DOHH2 (cell line): ENCODE measurements around the gene CTIF.
"Not testable (repeated sequence)": the region's sequence is repeated elsewhere in the genome, so short reads cannot be mapped to it uniquely, and the experiment has no call there.

Experiments
- H3F3A ChIP-seq: fragments of 200-600 bp; sonication (generic), shearing (Covaris generic); 2 replicates; pipeline ENCODE4 v1.6.0; 2016; ENCODE audit warnings: antibody characterized with exemption, mild to moderate bottlenecking; ENCODE audit not compliant: control insufficient read depth, insufficient read depth
- H3K27ac ChIP-seq: fragments of 200-600 bp; sonication (generic); 2 replicates; pipeline ENCODE4 v1.5.1; 2014; ENCODE audit warnings: low read depth, mild to moderate bottlenecking, low read length, moderate library complexity
- H3K27me3 ChIP-seq: fragments of 200-600 bp; sonication (generic); 2 replicates; pipeline ENCODE4 v1.6.1; 2014; ENCODE audit warnings: mild to moderate bottlenecking, low read length, mixed read lengths; ENCODE audit not compliant: control insufficient read depth
- H3K36me3 ChIP-seq: fragments of 200-600 bp; sonication (generic); 2 replicates; pipeline ENCODE4 v1.6.1; 2014; ENCODE audit warnings: mild to moderate bottlenecking, low read length, moderate library complexity, mixed read lengths; ENCODE audit not compliant: control insufficient read depth
- H3K4me1 ChIP-seq: fragments of 200-600 bp; sonication (generic); 2 replicates; pipeline ENCODE4 v1.6.1; 2014; ENCODE audit warnings: mild to moderate bottlenecking, low read length, mixed read lengths; ENCODE audit not compliant: control insufficient read depth
- H3K4me2 ChIP-seq: fragments of 200-600 bp; sonication (generic); 2 replicates; pipeline ENCODE4 v1.6.0; 2014; ENCODE audit warnings: mild to moderate bottlenecking, low read length, moderate library complexity
- H3K4me3 ChIP-seq: fragments of 200-600 bp; sonication (generic); 2 replicates; pipeline ENCODE4 v1.5.1; 2014; ENCODE audit warnings: mild to moderate bottlenecking, low read length, mixed read lengths
- H3K79me2 ChIP-seq: fragments of 200-600 bp; sonication (generic); 2 replicates; pipeline ENCODE4 v1.6.1; 2014; ENCODE audit warnings: mild to moderate bottlenecking, low read length, mixed read lengths; ENCODE audit not compliant: control insufficient read depth
- H3K9me2 ChIP-seq: fragments of 200-600 bp; sonication (generic); replicated peaks from 2 replicates; pipeline ENCODE4 v1.6.1; 2014; ENCODE audit warnings: mild to moderate bottlenecking, low read length, mixed read lengths; ENCODE audit not compliant: control insufficient read depth
- H3K9me3 ChIP-seq: fragments of 200-600 bp; sonication (generic); 2 replicates; pipeline ENCODE4 v1.6.1; 2014; ENCODE audit warnings: antibody characterized with exemption, low read length, mixed read lengths; ENCODE audit not compliant: control insufficient read depth, insufficient read depth
- H4K20me1 ChIP-seq: fragments of 200-600 bp; sonication (generic); 2 replicates; pipeline ENCODE4 v1.6.0; 2014; ENCODE audit warnings: low read depth, mild to moderate bottlenecking, antibody characterized with exemption, low read length, moderate library complexity; ENCODE audit not compliant: control insufficient read depth, insufficient read depth
- CTCF ChIP-seq: fragments of 200-600 bp; sonication (generic); IDR thresholded peaks from one replicate; pipeline ENCODE4 v1.5.1; 2014; ENCODE audit warnings: antibody characterized with exemption, mild to moderate bottlenecking, low read depth, low read length; ENCODE audit not compliant: poor library complexity, severe bottlenecking
- EZH2phosphoT487 ChIP-seq: fragments of 200-600 bp; sonication (generic); IDR thresholded peaks from 2 replicates; pipeline ENCODE4 v1.6.1; 2017; ENCODE audit warnings: borderline replicate concordance, mild to moderate bottlenecking, antibody characterized with exemption, low read length, moderate library complexity, mixed read lengths

The CTIF gene

GRCh38 chr18:48502906-48503305 is 35.9 kb upstream of the CTIF start:
- Histone ChIP-seq H3K4me3 (no peak overlapping the region), H3K4me1 (no peaks in the 10 kb centered on the region), H3K9me3 (peaks cover 4% of the 10 kb centered on the region; the same call in 1 of the 2 replicates), H3F3A (no peaks in the 10 kb centered on the region), H3K27me3 (peaks cover 7% of the 10 kb centered on the region; the same call in 1 of the 2 replicates), H3K79me2 (no peaks in the 10 kb centered on the region), H3K36me3 (no peaks in the 10 kb centered on the region), H3K27ac (no peak overlapping the region), H3K4me2 (no peak overlapping the region), H3K9me2 (no peaks in the 10 kb centered on the region), H4K20me1 (no peaks in the 10 kb centered on the region)
- TF ChIP-seq EZH2phosphoT487 (no peak), CTCF (no peak)

DNA sequence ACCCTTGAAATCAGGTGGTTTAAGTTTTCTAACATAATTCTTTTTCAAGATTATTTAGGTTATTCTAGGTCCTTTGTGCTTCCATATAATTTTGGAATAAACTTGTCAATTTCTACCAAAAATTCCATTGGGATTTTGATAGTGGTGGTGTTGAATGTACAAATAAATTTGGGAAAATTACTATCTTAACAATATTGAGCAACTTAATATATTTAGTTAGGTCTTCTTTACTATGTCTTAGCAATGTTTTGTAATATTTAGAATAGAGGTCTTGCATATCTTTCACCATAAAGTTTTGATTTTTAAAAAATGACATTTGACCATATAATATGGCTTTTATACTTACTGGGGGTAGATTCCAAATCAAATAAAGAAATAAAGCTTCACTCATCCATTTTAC is 34.0 kb upstream of the CTIF start:
- no peaks in the 10 kb centered on the region for H3K4me1 ChIP-seq
- H3K4me3 ChIP-seq: no peak overlapping the region
- no peak overlapping the region for H3K27ac ChIP-seq
- peaks cover 4% of the 10 kb centered on the region; the same call in 1 of the 2 replicates for H3K27me3 ChIP-seq
- TF ChIP-seq EZH2phosphoT487: no peak
- TF ChIP-seq CTCF: no peak
- H3K79me2 ChIP-seq: no peaks in the 10 kb centered on the region
- no peaks in the 10 kb centered on the region for H3F3A ChIP-seq
- no peaks in the 10 kb centered on the region for H4K20me1 ChIP-seq
- no peaks in the 10 kb centered on the region for H3K9me2 ChIP-seq
- no peaks in the 10 kb centered on the region for H3K36me3 ChIP-seq
- peaks cover 4% of the 10 kb centered on the region; the same call in 1 of the 2 replicates for H3K9me3 ChIP-seq
- H3K4me2 ChIP-seq: no peak overlapping the region

- not testable (repeated sequence) for H3K4me2 ChIP-seq, H3K79me2 ChIP-seq, H3F3A ChIP-seq, H3K36me3 ChIP-seq, H3K4me3 ChIP-seq, H3K9me3 ChIP-seq, H3K4me1 ChIP-seq, H3K27ac ChIP-seq, H4K20me1 ChIP-seq, H3K27me3 ChIP-seq, H3K9me2 ChIP-seq
These were observed 31.8 kb upstream of the CTIF start for GRCh38 chr18:48506983-48507568.

GRCh38 chr18:48512498-48512897 is 26.3 kb upstream of the CTIF start:
- H3K27ac ChIP-seq, H3K4me2 ChIP-seq, H3K36me3 ChIP-seq, H3K9me2 ChIP-seq, H4K20me1 ChIP-seq, H3K9me3 ChIP-seq, H3F3A ChIP-seq, H3K4me1 ChIP-seq, H3K27me3 ChIP-seq, H3K79me2 ChIP-seq, H3K4me3 ChIP-seq: not testable (repeated sequence)
